SJCRH30 (cell line): ENCODE measurements around the gene HMCN2. TPM values are rescaled to one million over a fixed set of nuclear protein-coding genes. Genes with fewer than 3 reads are reported as not detected.

Source experiments
- DNase-seq, 2 experiments: peaks; one replicate each; pipeline ENCODE4 v3.0.0-alpha.2; 2015 to 2020
- H3K27ac ChIP-seq: fragments of 250-450 bp; sonication (Bioruptor Pico); 2 replicates; pipeline ENCODE4 v1.5.1; 2020; ENCODE audit warnings: mild to moderate bottlenecking, moderate library complexity
- H3K27me3 ChIP-seq: fragments of 250-450 bp; sonication (Bioruptor Pico); 2 replicates; pipeline ENCODE4 v1.5.1; 2020; ENCODE audit warnings: mild to moderate bottlenecking, moderate library complexity
- H3K36me3 ChIP-seq: fragments of 250-450 bp; sonication (Bioruptor Pico); 2 replicates; pipeline ENCODE4 v1.5.1; 2020; ENCODE audit warnings: mild to moderate bottlenecking, moderate library complexity
- H3K4me1 ChIP-seq: fragments of 250-450 bp; sonication (Bioruptor Pico); 2 replicates; pipeline ENCODE4 v1.5.1; 2020; ENCODE audit warnings: mild to moderate bottlenecking, moderate library complexity
- H3K4me3 ChIP-seq: fragments of 250-450 bp; sonication (Bioruptor Pico); 2 replicates; pipeline ENCODE4 v1.5.1; 2020; ENCODE audit warnings: mild to moderate bottlenecking, moderate library complexity
- H3K9me3 ChIP-seq: fragments of 250-450 bp; sonication (Bioruptor Pico); replicated peaks from 2 replicates; pipeline ENCODE4 v1.5.1; 2020; ENCODE audit warnings: mild to moderate bottlenecking, moderate library complexity
- total RNA-seq: library from RNA; depleted of rRNA; stranded (reverse); fragments of >200 nt; shearing (Covaris generic); gene quantifications from 2 replicates; pipeline ENCODE4 v1.2.3, GENCODE V29; 2014

The HMCN2 gene
- total RNA-seq, 1 experiment from 2014 or later = 5.6 TPM

- Histone ChIP-seq H3K27ac (no peak overlapping the region), H3K4me3 (no peak overlapping the region), H3K27me3 (no peaks in the 10 kb centered on the region), H3K4me1 (peaks cover 61% of the 10 kb centered on the region), H3K36me3 (no peaks in the 10 kb centered on the region), H3K9me3 (no peaks in the 10 kb centered on the region)
- no peak for DNase-seq
Observed at GRCh38 chr9:130463763-130464745, 198.5 kb downstream of the HMCN2 start.

- Histone ChIP-seq H3K27ac (peak overlapping the region; percentile 72), H3K4me1 (peaks cover 66% of the 10 kb centered on the region), H3K4me3 (no peak overlapping the region), H3K36me3 (no peaks in the 10 kb centered on the region), H3K9me3 (no peaks in the 10 kb centered on the region), H3K27me3 (no peaks in the 10 kb centered on the region)
- peak; percentile 91 to 93 for DNase-seq
Observed at GRCh38 chr9:130465383-130466096, 200.0 kb downstream of the HMCN2 start.

- H3K36me3 ChIP-seq = no peaks in the 10 kb centered on the region
- peak; percentile 57 to 66 for DNase-seq
- H3K27me3 ChIP-seq = no peaks in the 10 kb centered on the region
- H3K9me3 ChIP-seq = no peaks in the 10 kb centered on the region
- peak overlapping the region; percentile 72 for H3K27ac ChIP-seq
- H3K4me3 ChIP-seq = peak overlapping the region; percentile 18
- H3K4me1 ChIP-seq = peaks cover 69% of the 10 kb centered on the region
Observed at GRCh38 chr9:130466537-130467217, 201.1 kb downstream of the HMCN2 start.

GRCh38 chr9:130467316-130467715, 201.8 kb downstream of the HMCN2 start:
- peak overlapping the region; percentile 72 for H3K27ac ChIP-seq
- peaks cover 69% of the 10 kb centered on the region for H3K4me1 ChIP-seq
- peak overlapping the region; percentile 18 for H3K4me3 ChIP-seq
- no peaks in the 10 kb centered on the region for H3K9me3 ChIP-seq
- peak; percentile 65 to 76 for DNase-seq
- no peaks in the 10 kb centered on the region for H3K36me3 ChIP-seq
- no peaks in the 10 kb centered on the region for H3K27me3 ChIP-seq

GRCh38 chr9:130468566-130468965, 203.0 kb downstream of the HMCN2 start:
- Histone ChIP-seq H3K9me3 (no peaks in the 10 kb centered on the region), H3K27ac (peak overlapping the region; percentile 100), H3K36me3 (no peaks in the 10 kb centered on the region), H3K4me3 (no peak overlapping the region), H3K27me3 (no peaks in the 10 kb centered on the region), H3K4me1 (peaks cover 78% of the 10 kb centered on the region)
- no peak for DNase-seq

GRCh38 chr9:130470269-130470668, 204.7 kb downstream of the HMCN2 start:
- H3K36me3 ChIP-seq = no peaks in the 10 kb centered on the region
- H3K27ac ChIP-seq = peak overlapping the region; percentile 100
- peaks cover 89% of the 10 kb centered on the region for H3K4me1 ChIP-seq
- DNase-seq = no peak
- no peaks in the 10 kb centered on the region for H3K9me3 ChIP-seq
- no peak overlapping the region for H3K4me3 ChIP-seq
- no peaks in the 10 kb centered on the region for H3K27me3 ChIP-seq

GRCh38 chr9:130470950-130471349, 205.4 kb downstream of the HMCN2 start:
- Histone ChIP-seq H3K4me1 (peaks cover 88% of the 10 kb centered on the region), H3K27ac (peak overlapping the region; percentile 100), H3K36me3 (no peaks in the 10 kb centered on the region), H3K27me3 (no peaks in the 10 kb centered on the region), H3K9me3 (no peaks in the 10 kb centered on the region), H3K4me3 (no peak overlapping the region)
- no peak for DNase-seq

- Histone ChIP-seq H3K9me3 (no peaks in the 10 kb centered on the region), H3K27me3 (no peaks in the 10 kb centered on the region), H3K4me1 (peaks cover 88% of the 10 kb centered on the region), H3K36me3 (no peaks in the 10 kb centered on the region), H3K4me3 (peak overlapping the region; percentile 25), H3K27ac (peak overlapping the region; percentile 100)
- peak; percentile 98 for DNase-seq
Observed at GRCh38 chr9:130471411-130472183, 206.0 kb downstream of the HMCN2 start.

GRCh38 chr9:130472184-130472705, 206.7 kb downstream of the HMCN2 start:
- Histone ChIP-seq H3K27me3 (no peaks in the 10 kb centered on the region), H3K27ac (peak overlapping the region; percentile 100), H3K4me1 (peaks cover 88% of the 10 kb centered on the region), H3K4me3 (peak overlapping the region; percentile 25), H3K9me3 (no peaks in the 10 kb centered on the region), H3K36me3 (no peaks in the 10 kb centered on the region)
- peak; percentile 84 to 86 for DNase-seq

- Histone ChIP-seq H3K4me3 (peak overlapping the region; percentile 25; the same call in 1 of the 2 replicates), H3K9me3 (no peaks in the 10 kb centered on the region), H3K27ac (peak overlapping the region; percentile 100), H3K27me3 (no peaks in the 10 kb centered on the region), H3K4me1 (peaks cover 88% of the 10 kb centered on the region), H3K36me3 (no peaks in the 10 kb centered on the region)
- no peak for DNase-seq
Observed at GRCh38 chr9:130473009-130473408, 207.4 kb downstream of the HMCN2 start.

GRCh38 chr9:130473566-130473965, 208.0 kb downstream of the HMCN2 start:
- peaks cover 88% of the 10 kb centered on the region for H3K4me1 ChIP-seq
- peak overlapping the region; percentile 25 for H3K4me3 ChIP-seq
- H3K27me3 ChIP-seq = no peaks in the 10 kb centered on the region
- no peaks in the 10 kb centered on the region for H3K9me3 ChIP-seq
- H3K27ac ChIP-seq = peak overlapping the region; percentile 100
- H3K36me3 ChIP-seq = no peaks in the 10 kb centered on the region
- peak; percentile 67 to 74 for DNase-seq

- Histone ChIP-seq H3K4me1 (peaks cover 90% of the 10 kb centered on the region), H3K36me3 (no peaks in the 10 kb centered on the region), H3K27me3 (no peaks in the 10 kb centered on the region), H3K4me3 (peak overlapping the region; percentile 17; the same call in 1 of the 2 replicates), H3K27ac (peak overlapping the region; percentile 100), H3K9me3 (no peaks in the 10 kb centered on the region)
- DNase-seq = peak; percentile 79 to 84
Observed at GRCh38 chr9:130474106-130474505, 208.5 kb downstream of the HMCN2 start.

- H3K27ac ChIP-seq = peak overlapping the region; percentile 99
- no peaks in the 10 kb centered on the region for H3K27me3 ChIP-seq
- no peaks in the 10 kb centered on the region for H3K9me3 ChIP-seq
- peak; percentile 95 to 97 for DNase-seq
- H3K4me3 ChIP-seq = peak overlapping the region; percentile 61
- peaks cover 73% of the 10 kb centered on the region for H3K4me1 ChIP-seq
- H3K36me3 ChIP-seq = peaks cover 13% of the 10 kb centered on the region
Observed at GRCh38 chr9:130476151-130476730, 210.7 kb downstream of the HMCN2 start.
